K562 (cell line): Measurements from ENCODE around the gene NSMF. TPM values are rescaled to one million over a fixed set of nuclear protein-coding genes. Genes with fewer than 3 reads are reported as not detected.

Experiments used
- ATAC-seq: fragments of 200-7000 bp; cut with Tn5 transposase; 3 replicates; pipeline ENCODE4 v1.9.1; 2020; ENCODE audit warnings: moderate library complexity
- BruUV-seq: library from RNA; stranded (reverse); fragments of 400-500 nt; replicated peaks from 2 replicates; lab custom pipeline; 2021; lab: Mats Ljungman, UMichigan
- CTCF ChIA-PET: fragments of 300-600 bp; formaldehyde crosslinking; extraction: SDS; loops from one replicate; lab custom pipeline; 2021; ENCODE audit warnings: low intra/inter-chr PET ratio; lab: Yijun Ruan, JAX
- POLR2A ChIA-PET: fragments of 300-600, 350-650 bp; sonication (Branson Sonifier 250); formaldehyde crosslinking; extraction: SDS; loops from one replicate; lab custom pipeline; 2021; ENCODE audit warnings: antibody characterized with exemption, inconsistent platforms; lab: Yijun Ruan, JAX
- DNase-seq, 4 experiments: peaks; one replicate each; pipeline versions ENCODE4 v3.0.0 to v3.0.0-alpha.2; 2011 to 2018; ENCODE audit warnings: low spot score in 3 of 4, mixed read lengths in 3 of 4; ENCODE audit errors: extremely low read depth in 1 of 4
- FAIRE-seq: peaks from 2 replicates; lab custom pipeline; 2011; peaks lifted over from hg19 to GRCh38; lab: Jason Lieb, UNC
- H2AFZ ChIP-seq: 2 replicates; pipeline ENCODE4 v1.6.0; 2011; ENCODE audit warnings: low read depth, low read length, control low read depth, inconsistent platforms
- H3K27ac ChIP-seq: fragments of 200-600 bp; 3 replicates; pipeline ENCODE4 v1.8.0; 2011; ENCODE audit warnings: low read depth, mild to moderate bottlenecking, control low read depth, inconsistent platforms, low read length, moderate library complexity, mixed read lengths; ENCODE audit errors: extremely low read depth
- H3K27me3 ChIP-seq, 2 experiments: fragments of 300-600 bp in 1 of 2; 2 replicates in 1 of 2; 3 replicates in 1 of 2; pipeline versions ENCODE4 v1.6.0 to v1.8.0; 2011; ENCODE audit warnings: inconsistent platforms in 2 of 2, low read length in 2 of 2, mild to moderate bottlenecking in 1 of 2, mixed read lengths in 1 of 2, moderate library complexity in 1 of 2; ENCODE audit not compliant: control insufficient read depth in 2 of 2, insufficient read depth in 2 of 2
- H3K36me3 ChIP-seq: fragments of 300-600 bp; 3 replicates; pipeline ENCODE4 v1.8.0; 2011; ENCODE audit warnings: mild to moderate bottlenecking, low read length, inconsistent platforms; ENCODE audit not compliant: control insufficient read depth, insufficient read depth
- H3K4me1 ChIP-seq, 2 experiments: fragments of 200-600 bp in 1 of 2; replicated peaks in 1 of 2; 2 replicates in 1 of 2; 3 replicates in 1 of 2; pipeline versions ENCODE4 v1.5.1 to v1.8.0; 2011; ENCODE audit warnings: inconsistent platforms in 2 of 2, low read length in 2 of 2, mild to moderate bottlenecking in 1 of 2, mixed read lengths in 1 of 2, moderate library complexity in 1 of 2; ENCODE audit not compliant: control insufficient read depth in 2 of 2, insufficient read depth in 2 of 2
- H3K4me2 ChIP-seq: 2 replicates; pipeline ENCODE4 v1.6.1; 2011; ENCODE audit warnings: low read length, control low read depth, inconsistent platforms, mixed read lengths; ENCODE audit not compliant: insufficient read depth
- H3K4me3 ChIP-seq: fragments of 200-600 bp; sonication (generic), shearing (Covaris generic); 2 replicates; pipeline ENCODE4 v1.5.1; 2016; ENCODE audit warnings: control low read depth, inconsistent platforms
- H3K79me2 ChIP-seq: fragments of 200-600 bp; 3 replicates; pipeline ENCODE4 v1.8.0; 2011; ENCODE audit warnings: low read length, inconsistent platforms; ENCODE audit not compliant: control insufficient read depth, insufficient read depth
- H3K9ac ChIP-seq, 2 experiments: 2 replicates each; pipeline versions ENCODE4 v1.6.0 to v1.6.1; 2011; ENCODE audit warnings: low read depth in 2 of 2, low read length in 2 of 2, control low read depth in 1 of 2, inconsistent platforms in 1 of 2, mild to moderate bottlenecking in 1 of 2, mixed read lengths in 1 of 2; ENCODE audit not compliant: insufficient read depth in 1 of 2
- H3K9me1 ChIP-seq: one replicate; pipeline ENCODE4 v1.6.0; 2011; ENCODE audit warnings: inconsistent platforms, mild to moderate bottlenecking, low read length, moderate library complexity; ENCODE audit not compliant: control insufficient read depth, insufficient read depth
- H3K9me3 ChIP-seq: replicated peaks from 2 replicates; pipeline ENCODE4 v1.5.1; 2011; ENCODE audit warnings: low read depth, low read length, inconsistent platforms; ENCODE audit not compliant: control insufficient read depth, insufficient read depth
- H4K20me1 ChIP-seq: replicated peaks from 2 replicates; pipeline ENCODE4 v1.6.1; 2011; ENCODE audit warnings: low read length, inconsistent platforms, mixed read lengths; ENCODE audit not compliant: control insufficient read depth, insufficient read depth
- E2F5 ChIP-seq: sonication (generic); formaldehyde crosslinking; IDR thresholded peaks from 2 replicates; pipeline ENCODE4 v1.8.0; 2022; ENCODE audit warnings: mild to moderate bottlenecking, missing genetic modification reagents
- EP400 ChIP-seq: fragments of 450-650 bp; IDR thresholded peaks from 2 replicates; pipeline ENCODE4 v1.6.1; 2017; ENCODE audit warnings: antibody characterized with exemption, mild to moderate bottlenecking, moderate library complexity
- ETV6 ChIP-seq, 3 experiments: fragments of 150-350 bp in 1 of 3; sonication (generic) in 1 of 3; formaldehyde crosslinking in 1 of 3; IDR thresholded peaks; 2 replicates each; pipeline versions ENCODE4 v1.6.1 to v1.8.0; 2014 to 2022; ENCODE audit warnings: borderline replicate concordance in 2 of 3, low read depth in 2 of 3, antibody characterized with exemption in 1 of 3, low read length in 1 of 3, mild to moderate bottlenecking in 1 of 3, missing genetic modification reagents in 1 of 3
- FOSL1 ChIP-seq: fragments of 200-800 bp; sonication (Bioruptor generic); conservative IDR thresholded peaks from 2 replicates; pipeline ENCODE4 v1.6.1; 2016; ENCODE audit warnings: missing genetic modification characterization, missing compliant biosample characterization
- HNRNPLL ChIP-seq: fragments of 200-400 bp; formaldehyde crosslinking; IDR thresholded peaks from 2 replicates; pipeline ENCODE4 v1.6.1; 2017; ENCODE audit warnings: low read length, low read depth, mild to moderate bottlenecking; ENCODE audit not compliant: poor library complexity, severe bottlenecking
- MAX ChIP-seq: sonication (generic); formaldehyde crosslinking; IDR thresholded peaks from 2 replicates; pipeline ENCODE4 v1.9.0; 2022; ENCODE audit warnings: mild to moderate bottlenecking, missing genetic modification reagents
- MEF2D ChIP-seq: conservative IDR thresholded peaks from 2 replicates; pipeline ENCODE4 v1.6.1; 2016; ENCODE audit warnings: low read depth, missing genetic modification characterization, missing compliant biosample characterization
- POLR2G ChIP-seq: fragments of 200-400 bp; formaldehyde crosslinking; IDR thresholded peaks from 2 replicates; pipeline ENCODE4 v1.6.1; 2017; ENCODE audit warnings: low read depth, mild to moderate bottlenecking, antibody characterized with exemption, low read length, moderate library complexity
- ZBTB33 ChIP-seq: sonication (generic); formaldehyde crosslinking; IDR thresholded peaks from 2 replicates; pipeline ENCODE4 v1.8.1; 2023; ENCODE audit warnings: mild to moderate bottlenecking, missing genetic modification reagents
- ZSCAN29 ChIP-seq: fragments of 450-650 bp; IDR thresholded peaks from 2 replicates; pipeline ENCODE4 v1.6.1; 2017
- WGBS: fragments of 100-300 bp; shearing (Covaris generic); methylation state at CpG from one replicate; pipeline ENCODE4 v1.1.6; 2016; ENCODE audit warnings: low coverage, mixed read lengths; ENCODE audit not compliant: insufficient coverage; ENCODE audit errors: missing lambda C conversion rate; 5-methylcytosine and 5-hydroxymethylcytosine counted together
- in situ Hi-C: fragments of 300-500 bp; cut with MboI; formaldehyde crosslinking; loops from 4 replicates; pipeline ENCODE4 v1.15.0; 2018; ENCODE audit warnings: inconsistent platforms, mixed read lengths
- intact Hi-C: fragments of 100-400 bp; cut with micrococcal nuclease; formaldehyde crosslinking; loops from 2 replicates; pipeline ENCODE4 v1.14.2; 2022
- polyA plus RNA-seq, 8 experiments: library from polyadenylated mRNA; depleted of rRNA in 4 of 8; stranded (reverse) in 5 of 8; unstranded in 3 of 8; fragments of >200 nt; fragmentation: Nextera tagmentation in 2 of 8; fragmentation: Illumina TruSeq in 1 of 8; extraction: Ambion mirVana in 2 of 8; extraction: Trizol in 1 of 8; gene quantifications; 2 replicates each; pipeline versions ENCODE4 v1.2.1 to v1.2.3, GENCODE V29; 2011 to 2014; ENCODE audit warnings: inconsistent platforms in 1 of 8, missing spikeins in 1 of 8
- total RNA-seq, 7 experiments: library from RNA; depleted of rRNA in 6 of 7; stranded (reverse); fragments of >200 nt in 6 of 7; fragmentation: Illumina TruSeq in 2 of 7; extraction: Trizol in 2 of 7; gene quantifications; 2 replicates each; pipeline versions ENCODE4 v1.2.1 to v1.2.3, GENCODE V29; 2011 to 2021; ENCODE audit warnings: low replicate concordance in 1 of 7
- TF ChIP-seq, protein P1 (sequence below): fragments of 450-650 bp; formaldehyde crosslinking; IDR thresholded peaks from 2 replicates; pipeline ENCODE4 v1.4.0; 2022; ENCODE audit warnings: missing genetic modification characterization
- TF ChIP-seq, protein P2 (sequence below): fragments of 450-650 bp; formaldehyde crosslinking; conservative IDR thresholded peaks from 2 replicates; pipeline ENCODE4 v1.4.0; 2022; ENCODE audit warnings: mild to moderate bottlenecking, missing genetic modification characterization

Gene NSMF
- total and polyA plus RNA-seq, 9 of the 15 experiments (the other 6 are each of a cell fraction or from before 2014, with no cell fraction given): 0.20 to 82.7 (median 29.3) TPM

DNA sequence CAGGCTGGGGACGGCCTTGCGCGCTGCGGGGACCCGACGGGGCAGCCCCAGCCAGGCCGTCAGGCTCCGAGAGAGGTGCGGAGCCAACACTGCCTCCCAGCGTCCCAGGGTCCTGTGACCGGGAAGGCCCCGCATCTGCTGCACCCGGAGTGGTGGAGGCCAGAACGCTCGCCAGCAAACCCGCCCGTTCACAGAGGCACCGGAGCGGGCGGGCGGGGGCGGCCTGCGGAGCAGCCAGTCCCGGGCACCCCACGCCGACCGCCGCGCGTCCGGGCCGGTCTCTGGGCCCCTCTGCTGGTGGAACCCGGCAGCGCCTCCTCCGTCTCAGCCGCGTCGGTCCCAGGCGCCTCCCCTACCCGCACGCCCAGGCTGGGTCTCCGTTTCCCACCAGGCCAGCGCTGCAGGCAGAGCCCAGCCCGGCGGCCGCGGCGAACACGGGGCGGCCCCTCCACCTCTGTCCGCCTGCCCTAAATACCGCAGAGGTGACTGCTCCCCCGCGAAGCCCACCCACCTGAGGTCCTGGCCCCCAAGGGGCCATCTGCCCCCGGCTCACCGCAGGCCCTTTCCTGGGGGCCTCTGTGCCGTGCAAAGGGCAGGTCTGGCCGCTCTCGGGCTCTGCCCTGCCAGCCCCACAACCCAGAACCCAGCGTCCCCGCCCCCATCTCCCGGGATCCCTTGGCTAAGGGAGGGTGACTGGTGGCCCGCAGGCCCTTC, 52.1 kb downstream of the NSMF start:
- TF ChIP-seq HNRNPLL (no peak), ZBTB33 (CRISPR knock-in tag) (peak; percentile 31; the same call in 1 of the 2 replicates), E2F5 (no peak), MEF2D (tag) (no peak), ETV6 (IDR thresholded peaks at IDR 0.05; ENCODE audit: borderline replicate concordance in 1 of 2, low read depth in 2 of 2, low read length in 1 of 2) (no peak), ETV6 (CRISPR knock-in tag; IDR thresholded peaks at IDR 0.05; ENCODE audit: borderline replicate concordance) (no peak), ZSCAN29 (no peak), POLR2G (peak; percentile 33; the same call in 1 of the 2 replicates), MAX (CRISPR knock-in tag) (no peak), EP400 (no peak), FOSL1 (tag) (no peak)
- TF ChIP-seq, protein P1, sequence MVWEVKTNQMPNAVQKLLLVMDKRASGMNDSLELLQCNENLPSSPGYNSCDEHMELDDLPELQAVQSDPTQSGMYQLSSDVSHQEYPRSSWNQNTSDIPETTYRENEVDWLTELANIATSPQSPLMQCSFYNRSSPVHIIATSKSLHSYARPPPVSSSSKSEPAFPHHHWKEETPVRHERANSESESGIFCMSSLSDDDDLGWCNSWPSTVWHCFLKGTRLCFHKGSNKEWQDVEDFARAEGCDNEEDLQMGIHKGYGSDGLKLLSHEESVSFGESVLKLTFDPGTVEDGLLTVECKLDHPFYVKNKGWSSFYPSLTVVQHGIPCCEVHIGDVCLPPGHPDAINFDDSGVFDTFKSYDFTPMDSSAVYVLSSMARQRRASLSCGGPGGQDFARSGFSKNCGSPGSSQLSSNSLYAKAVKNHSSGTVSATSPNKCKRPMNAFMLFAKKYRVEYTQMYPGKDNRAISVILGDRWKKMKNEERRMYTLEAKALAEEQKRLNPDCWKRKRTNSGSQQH (CRISPR knock-in tag): no peak
- TF ChIP-seq, protein P2, sequence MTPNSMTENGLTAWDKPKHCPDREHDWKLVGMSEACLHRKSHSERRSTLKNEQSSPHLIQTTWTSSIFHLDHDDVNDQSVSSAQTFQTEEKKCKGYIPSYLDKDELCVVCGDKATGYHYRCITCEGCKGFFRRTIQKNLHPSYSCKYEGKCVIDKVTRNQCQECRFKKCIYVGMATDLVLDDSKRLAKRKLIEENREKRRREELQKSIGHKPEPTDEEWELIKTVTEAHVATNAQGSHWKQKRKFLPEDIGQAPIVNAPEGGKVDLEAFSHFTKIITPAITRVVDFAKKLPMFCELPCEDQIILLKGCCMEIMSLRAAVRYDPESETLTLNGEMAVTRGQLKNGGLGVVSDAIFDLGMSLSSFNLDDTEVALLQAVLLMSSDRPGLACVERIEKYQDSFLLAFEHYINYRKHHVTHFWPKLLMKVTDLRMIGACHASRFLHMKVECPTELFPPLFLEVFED (CRISPR knock-in tag): no peak
- Histone ChIP-seq H3K4me1 (peaks cover 12 to 71% of the 10 kb centered on the region in 2 experiments), H2AFZ (no peak overlapping the region), H3K9me3 (0 out of 2 replicates have a peak, but pooled peaks cover 7% of the 10 kb centered on the region), H3K79me2 (peaks cover 21% of the 10 kb centered on the region), H3K9me1 (no peaks in the 10 kb centered on the region), H4K20me1 (no peaks in the 10 kb centered on the region), H3K9ac (no peak overlapping the region), H3K4me3 (no peak overlapping the region), H3K27me3 (no peaks in the 10 kb centered on the region), H3K4me2 (no peak overlapping the region), H3K36me3 (no peaks in the 10 kb centered on the region), H3K27ac (no peak overlapping the region)
- ChIA-PET POLR2A (no interaction called here), CTCF (no interaction called here)
- WGBS: 91% methylated on average over 11 of the region's 63 CpGs
- peak in 1 of 4 experiments; percentile 6 for DNase-seq
- FAIRE-seq: no peak
- in situ Hi-C loops: no loop called here
- intact Hi-C loops: no loop called here
- no TSS peak for BruUV-seq
- ATAC-seq: no peak
